Right ventricle myocardium inferior (tissue), 1 donor: ENCODE data around the gene SF3B6. TPM values are rescaled to one million over a fixed set of nuclear protein-coding genes. Genes with fewer than 3 reads are reported as not detected.
"Not testable (repeated sequence)": the region's sequence is repeated elsewhere in the genome, so short reads cannot be mapped to it uniquely, and the experiment has no call there.

ENCODE experiments used
- ATAC-seq: fragments of 200-7000 bp; cut with Tn5 transposase; one replicate; pipeline ENCODE4 v1.9.1; 2020; ENCODE audit warnings: mild to moderate bottlenecking, moderate library complexity
- DNase-seq: peaks from one replicate; pipeline ENCODE4 v3.0.0; 2021; ENCODE audit errors: missing footprints
- intact Hi-C: fragments of 100-400 bp; cut with DNase I; formaldehyde crosslinking; loops from one replicate; pipeline ENCODE4 v1.11.0; 2022
- long read RNA-seq: library from polyadenylated mRNA; unstranded; transcript quantifications from one replicate; pipeline ENCODE4 v2.0.0, GENCODE V29; 2021
- total RNA-seq: library from RNA; stranded (reverse); fragmentation: NEBNext Ultra II Directional; extraction: Animal tissue kit (Norgen Biotek cat#: 25700); gene quantifications from one replicate; pipeline ENCODE4 v1.2.1, GENCODE V29; 2021
- donor health status: DM: no; HTN: yes; CAD: no; lungs with severe emphysema.

Gene SF3B6, protein sequence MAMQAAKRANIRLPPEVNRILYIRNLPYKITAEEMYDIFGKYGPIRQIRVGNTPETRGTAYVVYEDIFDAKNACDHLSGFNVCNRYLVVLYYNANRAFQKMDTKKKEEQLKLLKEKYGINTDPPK
- 53.7 TPM for total RNA-seq
- long read RNA-seq, transcript SF3B6-201 (4 exons, 770 nt): major isoform, 16 of 18 reads
- long read RNA-seq, partial matches to known transcripts: 2 of 18 reads
- long read RNA-seq, other reads (novel, unspliced or antisense): 0 of 18 reads

- DNase-seq (peak; percentile 98), ATAC-seq (peak; percentile 97)
- intact Hi-C loops: loop anchor here (1.0 to 2.0 kb wide), 2 partner anchors 29 to 149 kb away; partner anchors contain the start of genes ATAD2B and WDCP
Observed at GRCh38 chr2:24075915-24076848, at the start of gene SF3B6. Gene SF3B6 (minus strand): TSS chr2:24076326. CDS start chr2:24076229, 97 bp downstream.

DNA sequence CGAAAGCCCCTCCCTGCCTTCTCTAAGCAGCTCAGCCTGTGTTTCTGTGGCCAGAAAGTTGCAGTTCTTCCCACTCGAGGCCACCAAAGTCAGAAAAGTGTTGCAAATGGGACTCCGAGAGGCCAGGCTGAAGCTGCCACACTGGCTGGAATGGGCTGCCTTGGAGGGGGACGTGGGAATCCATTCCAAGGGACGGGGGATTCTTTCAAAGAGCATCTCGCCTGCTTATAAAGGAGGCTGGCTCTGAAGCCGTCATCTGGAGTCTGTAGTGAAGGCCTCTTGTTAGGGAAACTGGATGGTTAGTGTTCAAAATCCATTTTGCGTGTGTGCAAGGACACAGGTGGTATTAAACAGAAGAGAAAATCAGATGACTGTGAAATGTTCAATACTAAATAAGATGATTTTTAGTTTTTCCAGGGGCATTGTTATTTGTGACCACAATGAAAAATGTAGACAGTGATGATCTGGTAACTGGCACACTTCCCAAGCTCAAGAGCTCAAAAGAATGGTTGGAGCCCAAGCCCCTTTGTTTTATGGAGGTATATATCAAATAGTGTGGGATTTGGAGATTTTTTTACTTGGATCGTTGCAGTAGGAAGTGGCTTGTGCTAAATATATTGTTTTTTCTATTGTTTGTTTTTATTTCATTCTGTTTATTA, 47.9 kb upstream of the SF3B6 start:
- ATAC-seq (no peak), DNase-seq (no peak)
- intact Hi-C loops: no loop called here

DNA sequence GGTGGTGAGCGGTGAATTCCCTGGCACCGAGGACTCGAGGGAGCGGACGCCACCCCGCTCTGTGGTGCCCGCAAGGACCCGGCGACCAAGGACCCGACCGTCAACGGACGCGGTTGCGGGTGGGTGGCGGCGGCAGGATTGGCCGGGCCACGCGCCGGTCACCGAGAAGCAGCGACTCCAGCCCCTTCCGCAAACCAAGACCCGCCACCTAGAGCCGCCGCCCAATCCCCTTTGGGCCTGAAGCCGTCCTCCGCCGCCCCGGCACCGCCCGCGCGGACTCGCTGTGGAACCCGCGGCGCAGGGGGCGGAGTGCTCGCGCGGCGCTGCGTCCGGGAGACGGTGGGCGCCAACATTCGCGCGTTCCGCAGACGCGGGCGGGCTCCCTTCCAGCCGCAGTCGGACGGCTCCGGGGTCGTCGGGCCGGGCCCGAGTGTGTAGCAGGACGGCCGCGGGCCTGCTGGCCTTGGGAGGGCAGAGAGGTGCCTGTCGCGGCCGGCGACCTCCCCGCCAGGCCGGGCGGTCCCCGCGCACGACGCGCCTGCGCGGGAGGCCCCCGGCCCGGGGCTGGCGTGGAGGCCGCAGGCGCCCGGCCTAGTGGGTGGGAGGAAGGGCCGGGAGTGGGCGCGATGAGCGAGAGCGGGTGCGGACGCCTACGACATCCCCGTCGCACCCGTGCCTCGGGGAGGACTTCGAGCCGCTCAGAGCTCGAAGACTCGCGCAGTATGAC, 47.2 kb upstream of the SF3B6 start, which contains the start of the genes FAM228B and PFN4:
Gene FAM228B (plus strand): TSS at position 275 of the 727 bp plus-strand sequence. CDS start 893 bp downstream, outside the sequence.
Gene PFN4 (minus strand): TSS at position 140 of the 727 bp plus-strand sequence. CDS start 799 bp downstream, outside the sequence.
- DNase-seq: peak; percentile 95
- ATAC-seq: peak; percentile 98
- intact Hi-C loops: no loop called here

GRCh38 chr2:24122366-24123194, 46.5 kb upstream of the SF3B6 start:
- intact Hi-C loops: no loop called here
- no peak for DNase-seq
- ATAC-seq: no peak

- no peak for ATAC-seq
- intact Hi-C loops: no loop called here
- no peak for DNase-seq
Observed at GRCh38 chr2:24121469-24121868, 45.3 kb upstream of the SF3B6 start.

DNA sequence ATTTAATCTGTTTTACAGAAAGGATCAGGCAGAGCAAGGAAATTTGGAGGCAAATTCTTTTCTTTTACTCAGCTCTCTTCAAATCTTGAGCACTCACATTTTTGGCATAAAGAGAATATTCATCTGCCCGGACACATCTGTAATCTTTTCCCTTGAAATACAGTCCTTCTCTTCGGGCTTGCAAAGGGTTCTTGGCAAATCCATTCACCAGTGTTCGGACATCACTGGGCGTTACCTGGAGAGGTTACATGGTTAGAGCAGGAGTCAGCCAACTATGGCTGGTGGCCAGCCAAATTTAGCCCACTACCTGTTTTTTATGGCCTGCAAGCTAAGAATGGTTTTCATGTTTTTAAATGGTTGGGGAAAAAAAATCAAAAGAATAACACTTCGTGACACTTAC, 44.9 kb upstream of the SF3B6 start:
- intact Hi-C loops: no loop called here
- DNase-seq (no peak), ATAC-seq (no peak)

DNA sequence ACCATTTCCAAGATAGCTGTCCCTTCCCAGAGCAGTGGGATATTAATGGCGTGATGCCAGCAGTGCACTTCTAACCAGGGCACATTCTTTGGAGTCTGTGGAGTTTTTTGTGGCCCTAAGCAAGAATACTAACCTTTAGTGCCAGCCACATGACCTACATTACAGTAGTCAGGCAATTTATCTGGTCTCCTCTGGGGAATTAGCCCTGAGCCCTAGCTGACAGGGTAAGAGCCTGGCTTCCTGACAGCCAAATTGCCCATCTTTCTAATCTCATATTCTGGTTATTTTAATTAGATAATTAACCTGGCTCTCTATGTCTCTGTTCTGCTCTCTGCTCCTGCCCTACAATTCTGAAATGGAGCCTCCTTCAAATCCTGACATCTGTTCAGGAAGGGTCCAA, 41.8 kb upstream of the SF3B6 start:
- ATAC-seq: no peak
- DNase-seq: no peak
- intact Hi-C loops: no loop called here

- ATAC-seq: no peak
- intact Hi-C loops: no loop called here
- no peak for DNase-seq
Observed at GRCh38 chr2:24115057-24115456, 38.9 kb upstream of the SF3B6 start.

- intact Hi-C loops: no loop called here
- ATAC-seq: peak; percentile 80
- no peak for DNase-seq
Observed at GRCh38 chr2:24111407-24111901, 35.3 kb upstream of the SF3B6 start.

- DNase-seq (no peak), ATAC-seq (peak; percentile 16)
- intact Hi-C loops: no loop called here
Observed at GRCh38 chr2:24110660-24111303, 34.7 kb upstream of the SF3B6 start.

GRCh38 chr2:24109431-24109830, 33.3 kb upstream of the SF3B6 start:
- DNase-seq, ATAC-seq, intact Hi-C loops: not testable (repeated sequence)

DNA sequence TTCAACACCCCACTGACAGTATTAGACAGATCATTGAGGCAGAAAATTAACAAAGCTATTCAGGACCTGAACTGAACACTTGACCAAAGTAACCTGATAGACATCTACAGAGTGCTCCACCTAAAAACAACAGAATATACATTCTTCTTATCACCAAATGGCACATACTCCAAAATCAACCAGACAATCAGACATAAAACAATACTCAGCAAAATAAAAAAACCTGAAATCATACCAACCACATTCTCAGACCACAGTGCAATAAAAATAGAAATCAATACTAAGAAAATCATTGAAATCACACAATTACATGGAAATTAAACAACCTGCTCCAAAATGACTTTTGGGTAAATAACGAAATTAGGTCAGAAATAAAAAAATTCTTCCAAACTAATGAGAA, 31.2 kb upstream of the SF3B6 start:
- DNase-seq (no peak), ATAC-seq (no peak)
- intact Hi-C loops: no loop called here

DNA sequence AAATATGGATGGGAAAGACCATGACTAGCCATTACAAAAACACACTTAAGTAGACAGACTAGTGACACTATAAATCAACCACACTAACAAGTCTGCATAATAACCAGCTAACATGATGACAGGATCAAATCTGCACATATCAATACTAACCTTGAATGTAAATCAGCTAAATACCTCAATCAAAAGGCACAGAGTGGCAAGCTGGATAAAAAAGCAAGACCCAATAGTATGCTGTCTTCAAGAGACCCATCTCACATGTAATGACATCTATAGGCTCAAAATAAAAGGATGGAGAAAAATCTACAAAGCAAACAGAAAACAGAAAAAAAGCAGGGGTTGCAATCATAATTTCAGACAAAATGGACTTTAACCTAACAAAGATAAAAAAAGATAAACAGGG, 30.7 kb upstream of the SF3B6 start:
- DNase-seq (no peak), ATAC-seq (no peak)
- intact Hi-C loops: no loop called here

- ATAC-seq: no peak
- DNase-seq: no peak
- intact Hi-C loops: no loop called here
Observed at GRCh38 chr2:24105816-24106215, 29.7 kb upstream of the SF3B6 start.

- no peak for DNase-seq
- ATAC-seq: no peak
- intact Hi-C loops: no loop called here
Observed at GRCh38 chr2:24104906-24105305, 28.8 kb upstream of the SF3B6 start.

DNA sequence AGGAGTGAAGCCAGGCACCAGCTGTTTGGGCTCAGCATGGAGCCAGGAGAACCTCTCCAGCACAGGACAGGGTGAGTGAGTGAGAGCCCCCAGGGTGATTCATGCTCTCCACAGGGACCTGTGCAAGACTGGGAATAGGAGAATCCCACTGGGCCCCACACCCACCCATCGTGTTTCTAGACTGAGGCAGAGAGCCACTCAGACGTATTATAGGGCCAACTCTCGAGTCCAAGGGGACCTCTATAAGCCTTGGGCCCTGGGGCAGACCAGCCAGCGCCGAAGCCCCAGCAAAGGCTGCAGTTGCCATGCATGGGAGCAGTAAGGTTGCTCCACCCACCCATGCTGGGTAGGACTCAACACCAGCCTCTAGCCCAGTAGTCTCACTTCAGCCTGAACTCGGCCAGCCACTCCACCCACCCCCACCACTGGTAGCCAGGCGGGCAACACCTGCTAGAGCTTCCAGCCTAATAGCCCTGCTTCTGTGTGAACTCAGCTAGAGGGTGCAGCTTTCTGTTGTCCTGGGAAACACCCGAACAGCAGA, 28.1 kb upstream of the SF3B6 start:
- ATAC-seq (no peak), DNase-seq (no peak)
- intact Hi-C loops: no loop called here

DNA sequence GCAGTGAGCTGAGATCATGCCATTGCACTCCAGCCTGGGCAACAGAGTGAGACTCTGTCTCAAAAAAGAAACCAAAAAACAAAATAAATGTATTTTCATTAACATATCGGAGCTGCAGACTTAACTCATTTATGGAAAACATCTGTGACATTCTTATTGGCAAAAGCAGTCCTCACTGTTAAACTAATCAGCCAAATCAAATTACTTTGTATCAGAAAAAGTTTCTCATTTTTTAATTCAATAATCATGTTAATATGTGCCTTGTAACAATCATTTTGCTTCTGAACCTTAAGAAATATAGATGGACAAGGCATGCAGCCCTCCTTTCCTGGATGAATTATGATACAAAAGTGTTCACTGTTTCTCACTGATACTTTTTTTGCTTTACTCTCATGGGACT, 26.6 kb upstream of the SF3B6 start:
- intact Hi-C loops: no loop called here
- DNase-seq (no peak), ATAC-seq (no peak)
